HT1080 (cell line): ENCODE measurements around the gene PPP2R5C. TPM values are rescaled to one million over a fixed set of nuclear protein-coding genes. Genes with fewer than 3 reads are reported as not detected.
A peak's percentile ranks its signal among the peaks of the same experiment; 100 is the strongest.
"Not testable (repeated sequence)": the region's sequence is repeated elsewhere in the genome, so short reads cannot be mapped to it uniquely, and the experiment has no call there.

Experiments used
- DNase-seq: peaks from one replicate; pipeline ENCODE4 v3.0.0-alpha.2; 2015; ENCODE audit warnings: low read depth
- total RNA-seq: library from RNA; depleted of rRNA; stranded (reverse); fragments of >200 nt; shearing (Covaris generic); gene quantifications from 2 replicates; pipeline ENCODE4 v1.2.3, GENCODE V29; 2014

The PPP2R5C gene
- total RNA-seq, 1 experiment from 2014 or later = 93.2 TPM

GRCh38 chr14:101780887-101781239 lies 19.4 kb downstream of the PPP2R5C start:
- no peak for DNase-seq

- DNase-seq = no peak
These were observed 19.9 kb downstream of the PPP2R5C start for GRCh38 chr14:101781240-101782061.

GRCh38 chr14:101783260-101784016 lies 21.9 kb downstream of the PPP2R5C start:
- DNase-seq = no peak

- no peak for DNase-seq
These were observed 23.1 kb downstream of the PPP2R5C start for GRCh38 chr14:101784631-101785030.

- DNase-seq = no peak
These were observed 26.6 kb downstream of the PPP2R5C start for GRCh38 chr14:101788016-101788635.

GRCh38 chr14:101789222-101789621 lies 27.7 kb downstream of the PPP2R5C start:
- no peak for DNase-seq

GRCh38 chr14:101790232-101790631 lies 28.7 kb downstream of the PPP2R5C start:
- DNase-seq = no peak

GRCh38 chr14:101791919-101792572 lies 30.5 kb downstream of the PPP2R5C start:
- peak; percentile 34 for DNase-seq

GRCh38 chr14:101796016-101796415 lies 34.5 kb downstream of the PPP2R5C start:
- DNase-seq = no peak

GRCh38 chr14:101796479-101796878 lies 35.0 kb downstream of the PPP2R5C start:
- DNase-seq = no peak

- no peak for DNase-seq
These were observed 36.3 kb downstream of the PPP2R5C start for GRCh38 chr14:101797856-101798255.

GRCh38 chr14:101804373-101804772 lies 42.9 kb downstream of the PPP2R5C start:
- DNase-seq = not testable (repeated sequence)

- not testable (repeated sequence) for DNase-seq
These were observed 44.7 kb downstream of the PPP2R5C start for GRCh38 chr14:101806252-101806651.

- peak; percentile 46 for DNase-seq
These were observed 46.6 kb downstream of the PPP2R5C start for GRCh38 chr14:101808020-101808641.

- DNase-seq = no peak
These were observed 47.6 kb downstream of the PPP2R5C start for GRCh38 chr14:101808894-101809670.

GRCh38 chr14:101809671-101810514 lies 48.4 kb downstream of the PPP2R5C start:
- DNase-seq = peak; percentile 97

GRCh38 chr14:101810897-101811621 lies 49.5 kb downstream of the PPP2R5C start:
- peak; percentile 56 for DNase-seq

- DNase-seq = no peak
These were observed 50.6 kb downstream of the PPP2R5C start for GRCh38 chr14:101812071-101812470.
